ENCODE data around the gene LITAF.

The LITAF gene

DNA sequence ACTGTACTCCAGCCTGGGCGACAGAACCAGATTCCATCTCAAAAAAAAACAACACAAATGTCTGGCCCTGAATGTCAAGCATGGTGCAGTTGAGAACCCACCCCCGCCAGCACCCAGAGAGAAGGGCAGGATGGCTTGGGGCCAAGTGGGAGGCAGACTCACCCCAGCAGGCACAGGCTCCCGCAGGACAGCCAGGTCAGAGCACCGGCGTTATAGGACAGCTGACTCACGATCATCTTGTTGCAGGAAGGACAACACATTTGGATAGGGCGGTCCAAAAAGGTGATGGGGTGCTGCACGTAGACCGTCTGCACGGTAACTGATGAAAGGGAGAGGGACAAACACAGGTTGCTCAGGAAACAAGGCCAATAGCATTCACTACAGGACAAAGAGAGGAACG lies 33.3 kb downstream of the LITAF start:
- DNase-seq (ENCODE audit: low spot score) = no peak
- in situ Hi-C loops (cut with MboI; ENCODE audit: low pct_unique_long_range_greater_than_20kb, low sequenced_read_pairs, unreplicated experiment) = no loop called here
- TF ChIP-seq, protein P1, sequence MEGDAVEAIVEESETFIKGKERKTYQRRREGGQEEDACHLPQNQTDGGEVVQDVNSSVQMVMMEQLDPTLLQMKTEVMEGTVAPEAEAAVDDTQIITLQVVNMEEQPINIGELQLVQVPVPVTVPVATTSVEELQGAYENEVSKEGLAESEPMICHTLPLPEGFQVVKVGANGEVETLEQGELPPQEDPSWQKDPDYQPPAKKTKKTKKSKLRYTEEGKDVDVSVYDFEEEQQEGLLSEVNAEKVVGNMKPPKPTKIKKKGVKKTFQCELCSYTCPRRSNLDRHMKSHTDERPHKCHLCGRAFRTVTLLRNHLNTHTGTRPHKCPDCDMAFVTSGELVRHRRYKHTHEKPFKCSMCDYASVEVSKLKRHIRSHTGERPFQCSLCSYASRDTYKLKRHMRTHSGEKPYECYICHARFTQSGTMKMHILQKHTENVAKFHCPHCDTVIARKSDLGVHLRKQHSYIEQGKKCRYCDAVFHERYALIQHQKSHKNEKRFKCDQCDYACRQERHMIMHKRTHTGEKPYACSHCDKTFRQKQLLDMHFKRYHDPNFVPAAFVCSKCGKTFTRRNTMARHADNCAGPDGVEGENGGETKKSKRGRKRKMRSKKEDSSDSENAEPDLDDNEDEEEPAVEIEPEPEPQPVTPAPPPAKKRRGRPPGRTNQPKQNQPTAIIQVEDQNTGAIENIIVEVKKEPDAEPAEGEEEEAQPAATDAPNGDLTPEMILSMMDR (IDR thresholded peaks at IDR 0.05; ENCODE audit: extremely low read depth, insufficient read depth, missing control alignments) = no peak

DNA sequence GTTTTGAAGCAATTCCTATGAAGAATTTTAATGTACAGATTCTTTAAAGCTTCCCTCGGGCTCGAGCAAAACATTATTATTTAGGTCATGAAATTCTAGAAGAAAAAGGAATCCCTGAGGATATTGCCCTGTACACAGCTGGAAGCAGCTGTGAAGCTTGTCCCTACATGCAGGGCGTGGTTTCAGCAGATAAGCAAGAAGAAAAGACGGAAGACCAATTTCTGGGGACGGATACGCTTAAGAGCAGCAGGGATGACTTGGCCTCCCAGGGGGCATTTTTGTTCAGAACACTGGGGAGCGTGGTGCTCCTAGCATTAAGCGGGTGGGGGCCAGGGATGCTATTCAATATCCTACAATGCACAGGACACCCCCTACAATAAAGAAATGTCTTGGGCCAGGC lies 34.3 kb downstream of the LITAF start:
- no peak for DNase-seq (ENCODE audit: low spot score)
- TF ChIP-seq, protein P1 (IDR thresholded peaks at IDR 0.05; ENCODE audit: extremely low read depth, insufficient read depth, missing control alignments) = no peak
- in situ Hi-C loops (cut with MboI; ENCODE audit: low pct_unique_long_range_greater_than_20kb, low sequenced_read_pairs, unreplicated experiment) = no loop called here

DNA sequence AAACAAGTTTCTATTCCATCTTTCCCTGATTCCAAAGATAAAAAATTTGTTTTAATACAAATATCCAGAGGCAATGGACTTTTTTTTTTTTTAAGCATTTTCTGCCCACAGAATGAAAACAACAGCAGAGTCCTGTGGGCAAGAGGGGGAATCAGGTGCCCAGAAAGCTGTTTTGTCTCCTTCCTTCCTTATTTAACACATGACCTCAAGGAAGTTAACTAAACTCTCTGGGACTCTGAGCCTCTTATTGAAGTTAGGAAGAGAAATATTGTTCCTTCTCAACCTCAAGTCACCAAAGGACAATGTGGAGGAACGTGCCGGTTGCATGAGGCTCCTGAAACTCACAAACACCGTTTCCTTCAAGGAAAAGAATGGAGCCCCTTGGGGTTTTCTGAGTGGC lies 34.9 kb downstream of the LITAF start:
- in situ Hi-C loops (cut with MboI; ENCODE audit: low pct_unique_long_range_greater_than_20kb, low sequenced_read_pairs, unreplicated experiment) = no loop called here
- DNase-seq (ENCODE audit: low spot score) = no peak

DNA sequence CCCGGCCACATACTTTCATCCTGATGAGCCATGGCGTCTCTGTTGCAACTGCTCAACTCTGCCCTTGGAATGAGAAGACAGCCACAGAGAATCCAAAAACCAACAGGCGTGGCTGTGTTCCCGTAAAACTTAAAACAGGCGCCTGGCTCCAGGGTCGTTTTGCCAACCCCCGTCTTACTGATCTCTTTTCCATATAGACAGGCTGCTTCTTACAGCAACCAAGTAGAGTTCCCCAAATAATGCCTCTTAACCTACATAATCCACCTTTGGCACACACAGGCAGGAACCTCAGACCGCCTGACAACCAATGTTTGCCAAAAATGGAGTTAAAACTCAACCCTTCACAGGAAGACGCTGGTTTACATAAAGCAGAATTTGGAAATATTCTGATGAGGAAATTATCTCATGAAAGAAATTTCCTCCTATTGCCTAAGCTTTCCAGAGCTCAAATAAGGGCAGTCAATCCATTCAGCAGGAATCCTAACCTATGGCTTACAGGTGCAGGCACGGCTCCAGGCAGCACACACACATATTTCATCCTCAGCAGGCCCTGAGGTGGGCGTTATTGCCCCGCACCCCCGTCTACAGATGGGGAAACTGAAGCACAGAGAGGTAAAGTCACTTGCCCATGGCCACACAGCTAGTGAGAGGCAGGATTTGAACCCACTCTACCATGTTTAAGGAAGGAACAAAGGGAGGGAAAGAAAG lies 35.8 kb downstream of the LITAF start:
- in situ Hi-C loops (cut with MboI; ENCODE audit: low pct_unique_long_range_greater_than_20kb, low sequenced_read_pairs, unreplicated experiment) = no loop called here
- no peak for DNase-seq (ENCODE audit: low spot score)
- TF ChIP-seq, protein P1 (IDR thresholded peaks at IDR 0.05; ENCODE audit: extremely low read depth, insufficient read depth, missing control alignments) = no peak

More for the DNA sequence above, 34.9 kb downstream of the LITAF start:
- TF ChIP-seq, protein P1 (IDR thresholded peaks at IDR 0.05; ENCODE audit: extremely low read depth, insufficient read depth, missing control alignments) = no peak

DNA sequence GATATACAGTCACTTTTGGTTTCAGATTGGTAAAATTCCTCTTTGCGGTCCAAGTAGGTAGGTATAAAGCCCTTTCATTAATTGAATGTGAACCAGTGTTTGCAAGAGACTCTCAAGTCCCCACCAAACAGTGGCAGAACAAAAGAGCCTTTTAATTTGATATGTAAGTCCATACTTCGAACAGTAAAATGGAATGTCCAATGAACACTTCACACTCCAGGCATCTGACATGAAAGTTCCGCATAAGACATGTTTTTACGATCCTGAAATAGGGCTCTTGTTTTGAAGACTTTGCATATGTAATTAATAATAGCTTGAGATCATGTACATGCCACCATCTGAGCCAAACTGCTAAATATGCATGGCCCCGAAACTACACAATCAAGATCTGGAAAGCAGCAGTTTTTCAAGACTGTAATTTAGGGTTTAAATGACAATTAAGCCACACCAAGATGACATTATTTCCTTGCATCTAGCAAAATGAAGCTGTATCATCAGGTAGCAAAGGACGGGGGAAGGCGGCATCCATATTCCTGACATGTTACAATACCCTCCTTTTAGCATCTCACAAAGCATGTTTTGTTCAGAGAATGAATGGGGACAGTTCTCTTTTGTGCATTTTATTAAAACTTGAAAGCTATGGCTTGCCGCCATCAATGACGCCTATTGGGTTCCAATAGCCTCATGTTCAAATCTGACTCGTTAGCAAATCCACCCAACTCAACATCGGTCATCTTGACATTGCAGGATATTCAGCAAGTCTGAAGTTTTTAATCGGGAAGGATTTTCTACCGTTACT lies 39.4 kb downstream of the LITAF start:
- TF ChIP-seq, protein P1 (IDR thresholded peaks at IDR 0.05; ENCODE audit: extremely low read depth, insufficient read depth, missing control alignments) = no peak
- in situ Hi-C loops (cut with MboI; ENCODE audit: low pct_unique_long_range_greater_than_20kb, low sequenced_read_pairs, unreplicated experiment) = no loop called here
- no peak for DNase-seq (ENCODE audit: low spot score)

DNA sequence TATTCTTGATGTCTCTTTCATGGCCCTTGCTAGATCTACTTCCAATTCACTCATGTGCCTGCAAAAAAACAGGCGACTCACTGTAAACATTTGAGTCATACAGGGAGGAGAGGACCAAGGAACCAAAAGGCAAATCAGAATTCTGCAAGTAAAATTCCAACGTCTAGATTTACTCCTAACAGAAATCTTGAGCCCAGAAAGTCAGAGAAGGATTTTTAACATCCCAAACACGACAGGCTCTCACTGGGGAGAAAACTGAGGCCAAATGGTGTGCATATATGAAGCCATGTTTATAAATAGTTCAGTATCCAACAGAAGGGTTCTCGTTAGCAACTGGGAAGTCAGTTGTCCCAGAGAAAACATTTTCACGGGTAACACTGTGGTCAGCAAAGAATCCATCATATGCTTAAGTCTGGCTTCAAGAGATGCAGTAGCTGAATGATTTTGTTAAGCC lies 40.1 kb downstream of the LITAF start:
- in situ Hi-C loops (cut with MboI; ENCODE audit: low pct_unique_long_range_greater_than_20kb, low sequenced_read_pairs, unreplicated experiment) = no loop called here
- TF ChIP-seq, protein P1 (IDR thresholded peaks at IDR 0.05; ENCODE audit: extremely low read depth, insufficient read depth, missing control alignments) = no peak
- DNase-seq (ENCODE audit: low spot score) = no peak

All from GM13977 (cell line).